ENCODE results near the gene ZSWIM4. TPM values are rescaled to one million over a fixed set of nuclear protein-coding genes. Genes with fewer than 3 reads are reported as not detected.

ZSWIM4 gene
- total and polyA plus RNA-seq, 10 of the 15 experiments (the other 5 are each of a cell fraction or from before 2014, with no cell fraction given), result 0.73 to 11.1 (median 1.8) TPM; not detected in 2

MicroRNAs within 50 kb of the gene (microRNA counts, 767-probe panel; counts per million panel counts)
- microRNA hsa-miR-181c-5p (1,807 counts per million, percentile 70 among the panel's probes with 10 or more counts), microRNA hsa-miR-23a-3p (3,908 counts per million, percentile 94 among the panel's probes with 10 or more counts), microRNA hsa-miR-24-3p (3,217 counts per million, percentile 90 among the panel's probes with 10 or more counts), microRNA hsa-miR-27a-3p (1,973 counts per million, percentile 75 among the panel's probes with 10 or more counts)

Small RNA genes within 50 kb of the gene (microRNA-seq; reads per million reads assigned to microRNA genes)
- gene MIR181C (4,151 reads per million, percentile 94 among the genes with 10 or more reads in this experiment), gene MIR181D (1,269 reads per million, percentile 90 among the genes with 10 or more reads in this experiment)

Small RNA genes within 50 kb of the gene (small RNA-seq; reads per million reads assigned to genes)
- 925 reads per million, percentile 100 among the genes with 10 or more reads in this experiment for gene MIR181C
- gene MIR181D, result 206 reads per million, percentile 99 among the genes with 10 or more reads in this experiment
- gene RN7SL619P, result not detected

Other genes with a start within 250 kb of the ZSWIM4 start
Only the 7 nearest of the 10 such genes appear.
- 49.5 and 50.3 TPM in 2 replicates for gene MRI1, start 30.9 kb upstream of the ZSWIM4 start, total RNA-seq (2014; rRNA removed)
- 17.0 and 17.2 TPM in 2 replicates for gene MRI1, start 30.9 kb upstream of the ZSWIM4 start, total RNA-seq (2014; rRNA removed; fragmentation: Illumina TruSeq; extraction: Trizol)
- 36.3 and 40.0 TPM in 2 replicates for gene MRI1, start 30.9 kb upstream of the ZSWIM4 start, total RNA-seq (2021)
- gene MRI1, start 30.9 kb upstream of the ZSWIM4 start, polyA plus RNA-seq (2011; rRNA removed), result 16.6 and 28.2 TPM in 2 replicates
- 14.3 and 18.5 TPM in 2 replicates for gene MRI1, start 30.9 kb upstream of the ZSWIM4 start, polyA plus RNA-seq (2014; fragmentation: Illumina TruSeq; extraction: Trizol)
- gene MRI1, start 30.9 kb upstream of the ZSWIM4 start, polyA plus RNA-seq (2014; fragmentation: Nextera tagmentation; extraction: Ambion mirVana), result 1 to 10 TPM; 5.4 to 7.9 TPM
- 46.4 and 51.1 TPM in 2 replicates for gene MRI1, start 30.9 kb upstream of the ZSWIM4 start, polyA plus RNA-seq (2014; rRNA removed)
- 10 to 100 TPM; 28.4 to 30.1 TPM for gene MRI1, start 30.9 kb upstream of the ZSWIM4 start, polyA plus RNA-seq (2016; fragmentation: Nextera tagmentation; extraction: Ambion mirVana)
- 183 and 198 TPM in 2 replicates for gene C19orf53, start 21.0 kb upstream of the ZSWIM4 start, total RNA-seq (2014; rRNA removed)
- gene C19orf53, start 21.0 kb upstream of the ZSWIM4 start, total RNA-seq (2014; rRNA removed; fragmentation: Illumina TruSeq; extraction: Trizol), result 120 and 138 TPM in 2 replicates
- gene C19orf53, start 21.0 kb upstream of the ZSWIM4 start, total RNA-seq (2021), result 109 and 115 TPM in 2 replicates
- gene C19orf53, start 21.0 kb upstream of the ZSWIM4 start, polyA plus RNA-seq (2011; rRNA removed), result 99.9 and 186 TPM in 2 replicates
- 38.4 and 171 TPM in 2 replicates for gene C19orf53, start 21.0 kb upstream of the ZSWIM4 start, polyA plus RNA-seq (2014; fragmentation: Illumina TruSeq; extraction: Trizol)
- 100 to 1,000 TPM; 392 to 449 TPM for gene C19orf53, start 21.0 kb upstream of the ZSWIM4 start, polyA plus RNA-seq (2014; fragmentation: Nextera tagmentation; extraction: Ambion mirVana)
- gene C19orf53, start 21.0 kb upstream of the ZSWIM4 start, polyA plus RNA-seq (2014; rRNA removed), result 250 and 253 TPM in 2 replicates
- 100 to 1,000 TPM; 266 to 268 TPM for gene C19orf53, start 21.0 kb upstream of the ZSWIM4 start, polyA plus RNA-seq (2016; fragmentation: Nextera tagmentation; extraction: Ambion mirVana)
- gene NANOS3, start 81.7 kb downstream of the ZSWIM4 start, total RNA-seq (2014; rRNA removed), result 0.54 and 1.5 TPM in 2 replicates
- 1.5 and 1.6 TPM in 2 replicates for gene NANOS3, start 81.7 kb downstream of the ZSWIM4 start, total RNA-seq (2014; rRNA removed; fragmentation: Illumina TruSeq; extraction: Trizol)
- 1.5 and 1.7 TPM in 2 replicates for gene NANOS3, start 81.7 kb downstream of the ZSWIM4 start, total RNA-seq (2021)
- gene NANOS3, start 81.7 kb downstream of the ZSWIM4 start, polyA plus RNA-seq (2011; rRNA removed), result 0.24 and 0.69 TPM in 2 replicates
- gene NANOS3, start 81.7 kb downstream of the ZSWIM4 start, polyA plus RNA-seq (2014; fragmentation: Illumina TruSeq; extraction: Trizol), result 1.00 TPM in 1 of 2 replicates, not detected in the other
- gene NANOS3, start 81.7 kb downstream of the ZSWIM4 start, polyA plus RNA-seq (2014; fragmentation: Nextera tagmentation; extraction: Ambion mirVana), result under 1 TPM; 0.31 to 0.80 TPM
- gene NANOS3, start 81.7 kb downstream of the ZSWIM4 start, polyA plus RNA-seq (2014; rRNA removed), result 0.81 and 2.3 TPM in 2 replicates
- under 1 TPM; 0.53 to 0.62 TPM for gene NANOS3, start 81.7 kb downstream of the ZSWIM4 start, polyA plus RNA-seq (2016; fragmentation: Nextera tagmentation; extraction: Ambion mirVana)
- gene BRME1, start 110.7 kb downstream of the ZSWIM4 start, total RNA-seq (2014; rRNA removed), result 0.33 and 1.4 TPM in 2 replicates
- gene BRME1, start 110.7 kb downstream of the ZSWIM4 start, total RNA-seq (2014; rRNA removed; fragmentation: Illumina TruSeq; extraction: Trizol), result 0.41 and 0.72 TPM in 2 replicates
- gene BRME1, start 110.7 kb downstream of the ZSWIM4 start, total RNA-seq (2021), result 0.72 and 1.9 TPM in 2 replicates
- 1.6 and 2.2 TPM in 2 replicates for gene BRME1, start 110.7 kb downstream of the ZSWIM4 start, polyA plus RNA-seq (2011; rRNA removed)
- 0.47 and 0.67 TPM in 2 replicates for gene BRME1, start 110.7 kb downstream of the ZSWIM4 start, polyA plus RNA-seq (2014; fragmentation: Illumina TruSeq; extraction: Trizol)
- under 1 TPM in 1 of 2 experiments, not detected in 1; 0.07 TPM for gene BRME1, start 110.7 kb downstream of the ZSWIM4 start, polyA plus RNA-seq (2014; fragmentation: Nextera tagmentation; extraction: Ambion mirVana)
- gene BRME1, start 110.7 kb downstream of the ZSWIM4 start, polyA plus RNA-seq (2014; rRNA removed), result 1.0 and 1.9 TPM in 2 replicates
- 1 to 10 TPM in 1 of 2 experiments, under 1 TPM in 1; 0.28 to 1.1 TPM for gene BRME1, start 110.7 kb downstream of the ZSWIM4 start, polyA plus RNA-seq (2016; fragmentation: Nextera tagmentation; extraction: Ambion mirVana)
- 13.2 and 17.3 TPM in 2 replicates for gene CC2D1A, start 110.8 kb downstream of the ZSWIM4 start, total RNA-seq (2014; rRNA removed)
- 9.0 and 10.2 TPM in 2 replicates for gene CC2D1A, start 110.8 kb downstream of the ZSWIM4 start, total RNA-seq (2014; rRNA removed; fragmentation: Illumina TruSeq; extraction: Trizol)
- 32.7 and 36.1 TPM in 2 replicates for gene CC2D1A, start 110.8 kb downstream of the ZSWIM4 start, total RNA-seq (2021)
- 7.4 and 11.9 TPM in 2 replicates for gene CC2D1A, start 110.8 kb downstream of the ZSWIM4 start, polyA plus RNA-seq (2011; rRNA removed)
- gene CC2D1A, start 110.8 kb downstream of the ZSWIM4 start, polyA plus RNA-seq (2014; fragmentation: Illumina TruSeq; extraction: Trizol), result 7.3 and 14.8 TPM in 2 replicates
- gene CC2D1A, start 110.8 kb downstream of the ZSWIM4 start, polyA plus RNA-seq (2014; fragmentation: Nextera tagmentation; extraction: Ambion mirVana), result 1 to 10 TPM in 1 of 2 experiments, under 1 TPM in 1; 0.13 to 1.0 TPM
- 24.9 and 28.0 TPM in 2 replicates for gene CC2D1A, start 110.8 kb downstream of the ZSWIM4 start, polyA plus RNA-seq (2014; rRNA removed)
- 10 to 100 TPM; 18.6 to 22.5 TPM for gene CC2D1A, start 110.8 kb downstream of the ZSWIM4 start, polyA plus RNA-seq (2016; fragmentation: Nextera tagmentation; extraction: Ambion mirVana)
- gene PODNL1, start 143.0 kb downstream of the ZSWIM4 start, total RNA-seq (2014; rRNA removed), result not detected in 2 replicates
- not detected in 2 replicates for gene PODNL1, start 143.0 kb downstream of the ZSWIM4 start, total RNA-seq (2014; rRNA removed; fragmentation: Illumina TruSeq; extraction: Trizol)
- gene PODNL1, start 143.0 kb downstream of the ZSWIM4 start, total RNA-seq (2021), result not detected in 2 replicates
- gene PODNL1, start 143.0 kb downstream of the ZSWIM4 start, polyA plus RNA-seq (2011; rRNA removed), result 0.04 TPM in 1 of 2 replicates, not detected in the other
- gene PODNL1, start 143.0 kb downstream of the ZSWIM4 start, polyA plus RNA-seq (2014; fragmentation: Illumina TruSeq; extraction: Trizol), result not detected in 2 replicates
- not detected for gene PODNL1, start 143.0 kb downstream of the ZSWIM4 start, polyA plus RNA-seq (2014; fragmentation: Nextera tagmentation; extraction: Ambion mirVana)
- gene PODNL1, start 143.0 kb downstream of the ZSWIM4 start, polyA plus RNA-seq (2014; rRNA removed), result not detected in 2 replicates
- under 1 TPM in 1 of 2 experiments, not detected in 1; 0.44 TPM for gene PODNL1, start 143.0 kb downstream of the ZSWIM4 start, polyA plus RNA-seq (2016; fragmentation: Nextera tagmentation; extraction: Ambion mirVana)
- gene DCAF15, start 157.1 kb downstream of the ZSWIM4 start, total RNA-seq (2014; rRNA removed), result 36.2 and 43.3 TPM in 2 replicates
- gene DCAF15, start 157.1 kb downstream of the ZSWIM4 start, total RNA-seq (2014; rRNA removed; fragmentation: Illumina TruSeq; extraction: Trizol), result 16.9 and 18.0 TPM in 2 replicates
- gene DCAF15, start 157.1 kb downstream of the ZSWIM4 start, total RNA-seq (2021), result 58.2 and 63.4 TPM in 2 replicates
- 11.8 and 25.3 TPM in 2 replicates for gene DCAF15, start 157.1 kb downstream of the ZSWIM4 start, polyA plus RNA-seq (2011; rRNA removed)
- 11.9 and 20.9 TPM in 2 replicates for gene DCAF15, start 157.1 kb downstream of the ZSWIM4 start, polyA plus RNA-seq (2014; fragmentation: Illumina TruSeq; extraction: Trizol)
- gene DCAF15, start 157.1 kb downstream of the ZSWIM4 start, polyA plus RNA-seq (2014; fragmentation: Nextera tagmentation; extraction: Ambion mirVana), result under 1 TPM; 0.16 to 0.58 TPM
- gene DCAF15, start 157.1 kb downstream of the ZSWIM4 start, polyA plus RNA-seq (2014; rRNA removed), result 50.1 and 55.7 TPM in 2 replicates
- gene DCAF15, start 157.1 kb downstream of the ZSWIM4 start, polyA plus RNA-seq (2016; fragmentation: Nextera tagmentation; extraction: Ambion mirVana), result 10 to 100 TPM; 27.9 to 29.2 TPM

Measured in GM12878 (cell line).